Liver (tissue), 9 donors: Measurements from ENCODE around the gene EFCAB14. TPM values are rescaled to one million over a fixed set of nuclear protein-coding genes. Genes with fewer than 3 reads are reported as not detected.

ENCODE experiments used
- DNase-seq: peaks from one replicate; pipeline ENCODE4 v3.0.0-alpha.2; 2017; ENCODE audit warnings: low spot score
- H3K27ac ChIP-seq, 2 donors: one replicate each; pipeline ENCODE4 v1.7.0; 2013; ENCODE audit warnings: inconsistent platforms in 2 of 2, low read length in 2 of 2, control low read depth in 1 of 2, low read depth in 1 of 2, mild to moderate bottlenecking in 1 of 2
- H3K27me3 ChIP-seq, 4 donors: one replicate each; pipeline versions ENCODE4 v1.6.1 to v1.7.0; 2013; ENCODE audit warnings: low read length in 3 of 4, inconsistent platforms in 1 of 4, mild to moderate bottlenecking in 1 of 4, moderate library complexity in 1 of 4; ENCODE audit not compliant: control insufficient read depth in 4 of 4, insufficient read depth in 4 of 4
- H3K36me3 ChIP-seq, 4 donors: one replicate each; pipeline versions ENCODE4 v1.6.1 to v1.7.0; 2013; ENCODE audit warnings: low read length in 3 of 4, mild to moderate bottlenecking in 3 of 4, low read depth in 1 of 4, moderate library complexity in 1 of 4; ENCODE audit not compliant: control insufficient read depth in 4 of 4, insufficient read depth in 3 of 4
- H3K4me1 ChIP-seq, 4 donors: one replicate each; pipeline versions ENCODE4 v1.6.1 to v1.7.0; 2013; ENCODE audit warnings: low read length in 3 of 4, mild to moderate bottlenecking in 3 of 4, moderate library complexity in 1 of 4; ENCODE audit not compliant: control insufficient read depth in 4 of 4, insufficient read depth in 4 of 4
- H3K4me3 ChIP-seq, 3 donors: one replicate each; pipeline versions ENCODE4 v1.6.1 to v1.7.0; 2013; ENCODE audit warnings: low read length in 3 of 3, control low read depth in 1 of 3, low read depth in 1 of 3, mild to moderate bottlenecking in 1 of 3
- H3K9ac ChIP-seq, 2 donors: one replicate each; pipeline ENCODE4 v1.7.0; 2013; ENCODE audit warnings: low read length in 2 of 2, mild to moderate bottlenecking in 2 of 2, moderate library complexity in 2 of 2, control low read depth in 1 of 2, low read depth in 1 of 2
- H3K9me3 ChIP-seq, 4 donors: one replicate each; pipeline versions ENCODE4 v1.6.1 to v1.7.0; 2013; ENCODE audit warnings: low read length in 3 of 4; ENCODE audit not compliant: control insufficient read depth in 4 of 4
- EGR1 ChIP-seq, 2 donors: IDR thresholded peaks; 2 replicates each; pipeline ENCODE4 v1.6.1; 2016 to 2018; ENCODE audit warnings: antibody characterized with exemption in 2 of 2, low read depth in 2 of 2
- FOXA1 ChIP-seq: IDR thresholded peaks from 2 replicates; pipeline ENCODE4 v1.6.1; 2016; ENCODE audit warnings: antibody characterized with exemption
- FOXA2 ChIP-seq: IDR thresholded peaks from 2 replicates; pipeline ENCODE4 v1.6.1; 2016; ENCODE audit warnings: antibody characterized with exemption
- GABPA ChIP-seq, 2 donors: IDR thresholded peaks in 1 of 2; conservative IDR thresholded peaks in 1 of 2; 2 replicates each; pipeline ENCODE4 v1.6.1; 2016; ENCODE audit warnings: antibody characterized with exemption in 2 of 2, mild to moderate bottlenecking in 1 of 2, moderate library complexity in 1 of 2
- HNF4A ChIP-seq, 2 donors: conservative IDR thresholded peaks; 2 replicates each; pipeline ENCODE4 v1.6.1; 2016; ENCODE audit warnings: antibody characterized with exemption in 2 of 2, mild to moderate bottlenecking in 2 of 2
- HNF4G ChIP-seq: IDR thresholded peaks from 2 replicates; pipeline ENCODE4 v1.6.1; 2016; ENCODE audit warnings: antibody characterized with exemption
- JUND ChIP-seq, 2 donors: IDR thresholded peaks; 2 replicates each; pipeline ENCODE4 v1.6.1; 2016; ENCODE audit warnings: antibody characterized with exemption in 2 of 2
- MAX ChIP-seq: IDR thresholded peaks from 2 replicates; pipeline ENCODE4 v1.6.1; 2016; ENCODE audit warnings: antibody characterized with exemption
- NR2F2 ChIP-seq: IDR thresholded peaks from 2 replicates; pipeline ENCODE4 v1.6.1; 2016; ENCODE audit warnings: antibody characterized with exemption
- RAD21 ChIP-seq, 2 donors: IDR thresholded peaks; 2 replicates each; pipeline ENCODE4 v1.6.1; 2016; ENCODE audit warnings: antibody characterized with exemption in 2 of 2, mild to moderate bottlenecking in 2 of 2
- REST ChIP-seq: IDR thresholded peaks from 2 replicates; pipeline ENCODE4 v1.6.1; 2016; ENCODE audit warnings: antibody characterized with exemption, mild to moderate bottlenecking
- RXRA ChIP-seq, 2 donors: IDR thresholded peaks; 2 replicates each; pipeline ENCODE4 v1.6.1; 2017 to 2018; ENCODE audit warnings: antibody characterized with exemption in 2 of 2, mild to moderate bottlenecking in 1 of 2
- SP1 ChIP-seq: IDR thresholded peaks from 2 replicates; pipeline ENCODE4 v1.6.1; 2018; ENCODE audit warnings: antibody characterized with exemption, mild to moderate bottlenecking
- TAF1 ChIP-seq: conservative IDR thresholded peaks from 2 replicates; pipeline ENCODE4 v1.6.1; 2016; ENCODE audit warnings: antibody characterized with exemption, mild to moderate bottlenecking
- YY1 ChIP-seq: IDR thresholded peaks from 2 replicates; pipeline ENCODE4 v1.6.1; 2016; ENCODE audit warnings: antibody characterized with exemption, mild to moderate bottlenecking
- WGBS: extraction: QIAGEN DNeasy Blood & Tissue Kit; methylation state at CpG from one replicate; pipeline ENCODE4 v1.1.7; 2013; 5-methylcytosine and 5-hydroxymethylcytosine counted together
- polyA plus RNA-seq, 2 donors: library from polyadenylated mRNA; stranded (reverse) in 1 of 2; unstranded in 1 of 2; fragments of 200-250 nt in 1 of 2; fragments of >200 nt in 1 of 2; fragmentation: Nextera tagmentation in 1 of 2; extraction: Ambion mirVana in 1 of 2; gene quantifications; one replicate each; pipeline versions ENCODE4 v1.2.1 to v1.2.3, GENCODE V29; 2013 to 2015
- total RNA-seq, 2 donors: library from RNA; depleted of rRNA; stranded (reverse); fragments of >200 nt; gene quantifications; one replicate each; pipeline ENCODE4 v1.2.3, GENCODE V29; 2014
- TF ChIP-seq, protein P1 (sequence below): IDR thresholded peaks from 2 replicates; pipeline ENCODE4 v1.6.1; 2016; ENCODE audit warnings: antibody characterized with exemption
- TF ChIP-seq, protein P2 (sequence below): IDR thresholded peaks from 2 replicates; pipeline ENCODE4 v1.6.1; 2016; ENCODE audit warnings: antibody characterized with exemption
- TF ChIP-seq, protein P3 (sequence below): fragments of 150-350 bp; IDR thresholded peaks from 2 replicates; pipeline ENCODE4 v1.5.1; 2017; ENCODE audit warnings: improper control_type of control experiment, low read depth, low read length; ENCODE audit not compliant: missing input control
- donor health status: healthy.
- donor health status: healthy.
- donor health status: healthy.
- donor health status: healthy.
- donor health status: healthy.

EFCAB14 gene
- total and polyA plus RNA-seq, 4 donors: 14.8 to 34.6 (median 23.7) TPM

DNA sequence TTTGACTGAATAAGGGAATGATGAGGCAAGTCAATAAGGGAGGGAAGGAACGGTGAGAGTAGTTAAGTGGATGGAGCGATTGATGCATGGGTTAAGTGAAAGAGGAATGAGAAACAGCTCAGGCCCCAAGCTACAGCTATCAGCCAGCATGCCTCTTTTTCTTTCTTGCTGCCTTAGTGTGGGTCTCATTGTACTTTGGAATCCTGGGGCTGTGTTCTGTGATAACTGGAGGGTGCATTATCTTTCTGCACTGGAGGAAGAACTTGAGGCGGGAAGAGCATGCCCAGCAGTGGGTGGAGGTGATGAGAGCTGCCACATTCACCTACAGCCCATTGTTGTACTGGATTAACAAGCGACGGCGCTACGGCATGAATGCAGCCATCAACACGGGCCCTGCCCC lies 46.2 kb downstream of the EFCAB14 start:
- Histone ChIP-seq H3K4me1 (peaks cover 0 to 4% (median 3%) of the 10 kb centered on the region in 4 donors), H3K36me3 (peaks cover 3 to 14% (median 5%) of the 10 kb centered on the region in 4 donors), H3K27me3 (no peaks in the 10 kb centered on the region), H3K27ac (no peak overlapping the region), H3K9me3 (no peaks in the 10 kb centered on the region), H3K9ac (no peak overlapping the region), H3K4me3 (no peak overlapping the region)
- TF ChIP-seq GABPA (IDR thresholded peaks at IDR 0.05 in 1 of 2, conservative IDR thresholded peaks at IDR 0.05 in 1 of 2) (no peak), EGR1 (IDR thresholded peaks at IDR 0.05; ENCODE audit: low read depth in 2 of 2) (no peak), FOXA1 (no peak), RXRA (IDR thresholded peaks at IDR 0.05) (no peak), MAX (no peak), FOXA2 (no peak), JUND (IDR thresholded peaks at IDR 0.05) (no peak)
- TF ChIP-seq, protein P1, sequence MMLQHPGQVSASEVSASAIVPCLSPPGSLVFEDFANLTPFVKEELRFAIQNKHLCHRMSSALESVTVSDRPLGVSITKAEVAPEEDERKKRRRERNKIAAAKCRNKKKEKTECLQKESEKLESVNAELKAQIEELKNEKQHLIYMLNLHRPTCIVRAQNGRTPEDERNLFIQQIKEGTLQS: no peak
- no peak for DNase-seq
- WGBS: 79% methylated on average over 8 of the region's 8 CpGs

- no peak within 1 kb of the TSS for H3K27ac ChIP-seq
- TF ChIP-seq FOXA1: no peak
- no peak for TF ChIP-seq GABPA (IDR thresholded peaks at IDR 0.05 in 1 of 2, conservative IDR thresholded peaks at IDR 0.05 in 1 of 2)
- no peak for TF ChIP-seq YY1
- TF ChIP-seq JUND (IDR thresholded peaks at IDR 0.05): no peak
- TF ChIP-seq TAF1: no peak
- TF ChIP-seq HNF4A (conservative IDR thresholded peaks at IDR 0.05): no peak
- no peak for TF ChIP-seq RXRA (IDR thresholded peaks at IDR 0.05)
- no peak for TF ChIP-seq EGR1 (IDR thresholded peaks at IDR 0.05; ENCODE audit: low read depth in 2 of 2)
- no peak for TF ChIP-seq RAD21 (IDR thresholded peaks at IDR 0.05)
- no peak for TF ChIP-seq SP1
- no peak for TF ChIP-seq NR2F2
- no peak for TF ChIP-seq HNF4G
- TF ChIP-seq, protein P2, sequence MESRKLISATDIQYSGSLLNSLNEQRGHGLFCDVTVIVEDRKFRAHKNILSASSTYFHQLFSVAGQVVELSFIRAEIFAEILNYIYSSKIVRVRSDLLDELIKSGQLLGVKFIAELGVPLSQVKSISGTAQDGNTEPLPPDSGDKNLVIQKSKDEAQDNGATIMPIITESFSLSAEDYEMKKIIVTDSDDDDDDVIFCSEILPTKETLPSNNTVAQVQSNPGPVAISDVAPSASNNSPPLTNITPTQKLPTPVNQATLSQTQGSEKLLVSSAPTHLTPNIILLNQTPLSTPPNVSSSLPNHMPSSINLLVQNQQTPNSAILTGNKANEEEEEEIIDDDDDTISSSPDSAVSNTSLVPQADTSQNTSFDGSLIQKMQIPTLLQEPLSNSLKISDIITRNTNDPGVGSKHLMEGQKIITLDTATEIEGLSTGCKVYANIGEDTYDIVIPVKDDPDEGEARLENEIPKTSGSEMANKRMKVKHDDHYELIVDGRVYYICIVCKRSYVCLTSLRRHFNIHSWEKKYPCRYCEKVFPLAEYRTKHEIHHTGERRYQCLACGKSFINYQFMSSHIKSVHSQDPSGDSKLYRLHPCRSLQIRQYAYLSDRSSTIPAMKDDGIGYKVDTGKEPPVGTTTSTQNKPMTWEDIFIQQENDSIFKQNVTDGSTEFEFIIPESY: no peak
- TF ChIP-seq, protein P3, sequence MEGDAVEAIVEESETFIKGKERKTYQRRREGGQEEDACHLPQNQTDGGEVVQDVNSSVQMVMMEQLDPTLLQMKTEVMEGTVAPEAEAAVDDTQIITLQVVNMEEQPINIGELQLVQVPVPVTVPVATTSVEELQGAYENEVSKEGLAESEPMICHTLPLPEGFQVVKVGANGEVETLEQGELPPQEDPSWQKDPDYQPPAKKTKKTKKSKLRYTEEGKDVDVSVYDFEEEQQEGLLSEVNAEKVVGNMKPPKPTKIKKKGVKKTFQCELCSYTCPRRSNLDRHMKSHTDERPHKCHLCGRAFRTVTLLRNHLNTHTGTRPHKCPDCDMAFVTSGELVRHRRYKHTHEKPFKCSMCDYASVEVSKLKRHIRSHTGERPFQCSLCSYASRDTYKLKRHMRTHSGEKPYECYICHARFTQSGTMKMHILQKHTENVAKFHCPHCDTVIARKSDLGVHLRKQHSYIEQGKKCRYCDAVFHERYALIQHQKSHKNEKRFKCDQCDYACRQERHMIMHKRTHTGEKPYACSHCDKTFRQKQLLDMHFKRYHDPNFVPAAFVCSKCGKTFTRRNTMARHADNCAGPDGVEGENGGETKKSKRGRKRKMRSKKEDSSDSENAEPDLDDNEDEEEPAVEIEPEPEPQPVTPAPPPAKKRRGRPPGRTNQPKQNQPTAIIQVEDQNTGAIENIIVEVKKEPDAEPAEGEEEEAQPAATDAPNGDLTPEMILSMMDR: no peak
- TF ChIP-seq REST: no peak
- TF ChIP-seq MAX: no peak
- no peak for TF ChIP-seq FOXA2
- TF ChIP-seq, protein P1: no peak
- no peaks in the 10 kb centered on the region for H3K27me3 ChIP-seq
- H3K4me3 ChIP-seq: no peak within 1 kb of the TSS
- H3K36me3 ChIP-seq: peaks cover 0 to 5% (median 4%) of the 10 kb centered on the region in 4 donors
- H3K9me3 ChIP-seq: no peaks in the 10 kb centered on the region
- H3K4me1 ChIP-seq: peaks cover 0 to 14% (median 13%) of the 10 kb centered on the region in 4 donors
- no peak within 1 kb of the TSS for H3K9ac ChIP-seq
- DNase-seq: no peak
- WGBS: 93% methylated on average over 3 of the region's 3 CpGs
Observed at GRCh38 chr1:46671554-46671953, 47.4 kb downstream of the EFCAB14 start, which contains the start of gene TEX38. Gene TEX38 (plus strand): TSS chr1:46671854. CDS start chr1:46671935, 81 bp downstream.
